CD4-positive, alpha-beta T cell treated with Interleukin-17A for 4 hours (primary cell): ENCODE results near the gene RPE.

Source experiments
- DNase-seq: peaks from one replicate; pipeline ENCODE4 v3.0.0-alpha.2; 2020; ENCODE audit warnings: mixed read lengths

RPE gene

DNA sequence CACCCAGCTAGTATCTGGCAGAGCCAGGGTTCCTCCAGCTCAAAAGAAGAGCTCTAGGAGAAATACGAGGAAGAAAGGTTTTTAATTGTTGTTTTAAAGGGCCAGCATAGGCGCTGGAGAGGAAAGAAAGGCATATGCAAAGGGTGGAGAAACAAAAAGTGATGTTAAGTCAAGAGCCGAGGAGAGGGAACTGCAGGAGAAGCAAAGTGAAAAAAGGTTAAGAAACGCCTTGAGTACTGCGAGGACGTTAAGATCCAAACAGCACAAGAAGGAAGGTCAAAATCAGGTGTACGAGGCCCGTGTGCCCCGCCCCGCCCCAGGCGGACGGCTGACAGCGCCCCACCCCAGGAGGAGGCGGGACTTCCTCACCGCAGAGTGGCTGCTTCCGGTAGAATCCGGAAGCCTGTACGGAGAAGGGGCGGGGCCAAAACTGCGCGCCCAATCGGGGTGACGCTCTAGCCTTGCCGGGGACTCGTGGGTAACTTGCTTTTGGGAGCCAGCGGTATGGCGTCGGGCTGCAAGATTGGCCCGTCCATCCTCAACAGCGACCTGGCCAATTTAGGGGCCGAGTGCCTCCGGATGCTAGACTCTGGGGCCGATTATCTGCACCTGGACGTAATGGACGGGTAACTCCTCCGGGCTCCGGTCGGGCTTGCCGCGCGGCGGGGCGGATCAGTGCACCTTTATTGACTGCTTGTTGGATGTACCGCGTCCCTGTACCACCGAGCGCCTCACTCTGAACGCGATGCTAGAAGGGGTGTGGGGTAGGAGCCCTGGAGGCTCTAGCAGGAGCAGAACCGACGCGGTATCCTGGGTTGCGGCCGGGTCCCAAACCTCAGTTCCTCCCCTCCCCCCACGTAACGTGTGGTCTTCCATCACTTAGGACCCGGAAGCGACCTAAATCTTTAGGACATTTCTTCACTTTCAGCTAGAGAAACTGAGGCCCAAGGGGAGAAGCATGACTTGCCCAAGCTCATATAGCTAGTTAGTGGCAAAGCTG is at the start of gene RPE:
Gene RPE, plus strand, starts transcription at position 481 of the 1,000 bp plus-strand sequence. Its CDS starts 24 bp downstream, at position 505.
- peak; percentile 99 for DNase-seq

- no peak for DNase-seq
These were observed 46.2 kb upstream of the RPE start for GRCh38 chr2:209956271-209956670.

- DNase-seq, result no peak
These were observed 44.4 kb upstream of the RPE start for GRCh38 chr2:209958016-209958415.

DNA sequence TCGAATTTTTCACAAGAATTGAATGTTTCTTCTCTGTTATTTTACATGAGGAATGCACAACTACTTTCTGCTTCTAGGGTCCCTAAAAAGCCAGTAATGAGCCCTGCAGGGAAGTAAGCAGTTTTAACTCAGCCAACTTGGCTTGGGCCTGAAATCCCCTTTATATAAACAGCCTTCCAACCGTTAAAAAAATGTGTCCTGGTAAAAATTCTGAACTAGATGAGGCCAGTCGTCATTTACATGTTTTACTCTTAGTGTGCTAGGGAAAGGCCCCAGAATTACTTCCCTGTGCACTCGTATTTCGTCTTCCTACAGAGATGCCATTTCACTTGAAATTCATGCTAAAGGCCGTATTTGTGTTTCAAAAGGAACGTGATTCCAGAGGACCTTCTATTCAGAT is 42.4 kb upstream of the RPE start:
- no peak for DNase-seq

GRCh38 chr2:209960676-209961630 is 41.5 kb upstream of the RPE start:
- DNase-seq, result peak; percentile 40

GRCh38 chr2:209965723-209966122 is 36.7 kb upstream of the RPE start:
- DNase-seq, result no peak

DNA sequence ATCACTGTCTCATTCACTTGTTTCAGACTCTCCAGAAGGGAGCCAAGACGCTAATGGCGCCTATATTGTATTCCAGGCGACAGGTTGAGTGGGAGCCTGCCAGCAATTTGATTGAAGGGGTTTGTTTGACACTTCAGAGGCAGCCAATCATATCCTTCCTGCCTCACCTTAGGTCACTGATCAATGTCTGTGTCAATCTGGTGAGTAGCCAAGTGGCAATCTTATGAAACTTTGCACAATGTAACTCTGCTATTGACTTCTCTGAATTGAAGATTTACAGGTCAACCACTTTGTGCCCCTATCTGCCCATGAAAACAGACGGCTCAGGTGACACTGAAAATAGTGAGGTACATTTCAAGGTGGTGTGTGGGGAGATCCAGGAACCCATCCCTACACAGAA is 32.7 kb upstream of the RPE start:
- DNase-seq, result no peak

DNA sequence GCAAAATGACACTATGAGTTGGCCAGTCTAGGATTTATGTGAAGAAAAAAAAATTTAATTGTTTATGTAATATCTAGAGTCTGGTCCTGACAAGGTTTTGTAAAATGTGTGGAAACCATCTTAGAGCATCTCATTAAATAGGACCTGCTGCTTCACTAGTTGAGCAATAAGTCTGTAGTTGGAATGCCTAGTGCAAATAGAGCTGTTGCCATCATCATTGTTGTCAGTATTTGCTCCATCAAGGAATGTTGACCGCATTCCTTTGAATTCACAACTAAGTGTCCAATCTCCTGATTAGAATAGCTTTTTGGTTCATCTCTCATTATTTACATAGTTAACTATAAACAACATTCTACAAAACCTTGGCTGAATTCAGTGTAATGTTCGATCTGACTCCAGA is 32.2 kb upstream of the RPE start:
- no peak for DNase-seq

DNA sequence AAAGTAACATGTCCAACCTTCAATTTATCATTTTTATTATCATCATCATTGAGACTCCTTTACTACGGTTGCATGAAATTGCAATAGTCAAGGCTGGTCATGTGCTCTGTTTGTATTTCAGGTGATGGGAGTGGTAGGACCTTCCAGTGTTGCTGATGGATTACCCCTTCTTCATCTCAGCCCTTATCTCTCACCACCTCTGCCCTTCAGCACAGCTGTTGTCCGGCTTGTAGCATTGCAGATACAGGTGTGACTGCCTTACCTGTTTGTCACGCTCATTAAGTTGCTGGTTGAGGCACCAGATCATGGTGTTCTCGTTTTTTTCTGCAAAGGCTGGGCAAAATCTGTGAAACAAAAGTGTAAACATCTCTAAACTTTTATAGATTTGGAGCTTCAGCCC is 31.7 kb upstream of the RPE start:
- DNase-seq, result no peak

DNA sequence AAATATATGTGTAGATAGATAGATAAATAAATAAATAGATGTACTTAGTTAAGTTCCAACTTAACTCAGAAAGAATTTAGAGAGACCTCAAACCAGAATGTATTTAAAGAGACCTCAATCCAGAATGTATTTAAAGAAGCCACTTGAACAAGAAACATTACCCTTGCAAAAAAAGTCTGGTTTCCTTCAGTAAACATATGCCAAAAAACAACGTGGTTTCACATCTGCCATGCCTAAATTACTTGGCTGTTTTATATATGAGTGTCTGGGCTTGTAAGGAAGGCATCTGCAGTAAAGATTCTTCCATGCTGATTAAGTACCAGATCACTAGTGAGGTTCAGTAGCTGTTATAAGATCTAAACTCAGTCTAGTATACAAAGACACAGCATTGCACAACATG is 29.1 kb upstream of the RPE start:
- no peak for DNase-seq

DNA sequence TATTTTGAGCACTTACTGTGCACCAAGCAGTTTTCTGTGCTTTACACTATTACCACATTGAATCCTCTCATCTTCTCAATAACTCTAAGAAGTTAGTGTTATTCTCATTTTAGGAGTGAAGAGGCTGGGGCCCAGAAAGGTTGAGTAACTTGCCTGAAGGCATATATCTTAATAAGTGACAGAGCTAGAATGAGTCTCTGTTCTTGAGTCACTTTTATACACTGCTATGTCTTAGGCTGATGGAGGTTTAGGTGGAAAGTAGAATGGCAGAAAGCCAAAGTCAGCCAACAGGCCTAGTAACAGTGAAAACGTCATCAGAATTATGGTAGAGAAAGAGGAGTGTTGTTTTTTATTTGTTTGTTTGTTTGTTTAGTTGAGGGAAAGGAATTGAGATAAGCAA is 27.9 kb upstream of the RPE start:
- DNase-seq, result no peak

DNA sequence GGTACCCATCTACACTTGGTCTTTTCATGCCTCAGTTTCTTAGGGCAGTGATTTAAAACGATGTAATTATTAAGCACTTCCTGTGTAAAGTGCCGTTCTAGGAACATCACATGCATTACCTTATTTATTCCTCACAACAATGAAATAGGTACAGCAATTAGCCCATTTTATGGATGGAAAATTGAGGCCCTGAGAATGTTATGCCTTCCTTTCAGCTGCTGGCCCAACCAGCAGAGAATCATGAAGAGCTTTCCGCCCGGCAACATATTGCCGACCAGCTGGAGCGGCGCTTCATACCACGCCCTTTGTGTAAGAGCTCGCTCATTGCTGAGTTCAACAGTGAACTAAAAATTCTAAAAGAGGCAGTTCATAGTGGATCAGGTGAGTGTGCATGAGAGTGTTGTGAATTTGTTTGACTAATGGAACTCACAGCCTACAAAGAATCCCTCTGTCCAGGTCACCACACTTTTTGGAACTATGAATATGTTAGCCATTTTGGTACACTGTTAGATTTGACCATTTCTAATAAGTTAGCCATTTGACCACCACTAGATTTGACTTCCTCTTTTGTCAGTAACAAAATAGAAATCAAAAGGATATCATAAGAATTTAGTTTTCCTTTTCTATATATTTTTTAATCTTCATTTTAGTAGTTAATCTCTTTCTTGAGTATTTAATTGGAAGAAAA is 25.6 kb upstream of the RPE start:
- no peak for DNase-seq

- DNase-seq, result no peak
These were observed 24.8 kb upstream of the RPE start for GRCh38 chr2:209977386-209978239.

DNA sequence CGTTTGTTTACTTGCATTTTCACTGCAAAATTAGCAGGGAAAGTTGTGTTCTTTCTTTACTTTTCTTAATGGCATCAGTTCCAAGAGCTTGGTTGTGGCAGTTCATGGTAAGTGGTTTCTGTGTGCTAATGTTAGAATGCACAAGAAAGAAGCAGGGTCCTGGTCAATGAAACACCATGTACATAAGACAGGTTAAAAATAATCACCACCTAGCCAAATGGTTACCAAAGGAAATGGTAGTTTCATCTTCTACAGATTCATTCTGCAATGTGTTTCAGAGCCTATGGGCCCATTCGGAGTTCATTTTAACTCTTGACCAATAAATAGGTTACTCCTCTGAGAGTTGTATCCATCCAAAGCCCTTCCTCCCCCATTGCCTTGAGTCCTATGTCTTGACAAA is 18.1 kb upstream of the RPE start:
- no peak for DNase-seq

DNA sequence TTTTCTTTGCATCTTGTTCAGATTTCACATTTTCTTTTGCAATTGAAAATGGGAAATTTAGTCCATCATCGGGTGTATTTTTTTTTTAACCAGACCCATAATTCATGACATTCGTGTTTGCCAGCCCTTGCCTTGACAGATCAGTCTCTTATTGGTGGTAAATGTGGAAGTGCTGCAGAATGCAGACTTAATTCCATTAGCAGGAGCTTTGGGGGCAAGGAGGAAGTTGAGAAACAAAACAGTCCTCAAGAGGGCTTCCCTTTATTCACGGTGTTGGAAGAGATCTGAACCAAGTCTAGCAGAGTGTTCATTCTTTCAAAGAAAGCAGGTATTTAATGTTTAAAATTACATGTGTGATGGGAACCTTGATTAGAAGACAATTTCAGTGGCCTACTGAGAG is 16.6 kb upstream of the RPE start:
- DNase-seq, result no peak

- DNase-seq, result no peak
These were observed 16.0 kb upstream of the RPE start for GRCh38 chr2:209986415-209986814.

- DNase-seq, result no peak
These were observed 14.4 kb upstream of the RPE start for GRCh38 chr2:209988010-209988409.

DNA sequence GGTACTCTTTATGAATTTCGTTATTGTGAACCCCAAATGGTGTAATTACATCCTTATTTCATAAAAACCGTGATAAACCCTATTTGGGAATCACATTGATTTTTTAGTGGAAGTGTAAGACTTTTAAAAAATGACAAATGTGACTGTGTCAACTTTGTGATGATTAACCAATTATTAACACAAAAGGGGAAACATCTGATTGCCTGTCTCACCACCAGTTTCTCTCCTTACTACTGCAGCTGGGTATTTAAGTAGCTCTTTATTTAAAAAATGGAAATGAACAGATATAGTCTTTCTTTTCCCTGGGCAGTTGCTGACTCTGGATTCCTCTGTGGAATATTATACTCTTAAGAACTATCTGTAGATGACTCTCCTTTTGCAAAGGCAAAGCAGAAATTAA is 11.6 kb upstream of the RPE start:
- DNase-seq, result no peak

DNA sequence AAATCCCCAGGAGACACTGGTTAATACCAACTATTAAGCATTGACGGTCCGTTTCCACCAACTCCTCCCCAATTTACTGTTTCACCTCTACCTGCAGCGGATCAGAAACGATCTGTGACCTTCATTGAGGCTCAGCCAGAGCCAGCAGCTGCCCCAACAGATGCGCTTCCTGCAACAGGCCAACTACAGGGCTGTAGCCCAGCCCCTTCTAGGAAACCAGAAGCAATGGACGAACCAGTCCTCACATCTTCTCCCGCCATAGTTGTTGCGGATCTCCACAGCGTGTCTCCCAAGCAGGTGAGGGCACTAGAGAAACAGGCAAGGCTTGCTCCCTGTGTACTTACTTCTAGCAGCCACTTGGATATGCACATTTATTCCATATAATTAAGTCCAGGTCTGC is 8.5 kb upstream of the RPE start:
- no peak for DNase-seq

- no peak for DNase-seq
These were observed 3.8 kb upstream of the RPE start for GRCh38 chr2:209998596-209998995.

DNA sequence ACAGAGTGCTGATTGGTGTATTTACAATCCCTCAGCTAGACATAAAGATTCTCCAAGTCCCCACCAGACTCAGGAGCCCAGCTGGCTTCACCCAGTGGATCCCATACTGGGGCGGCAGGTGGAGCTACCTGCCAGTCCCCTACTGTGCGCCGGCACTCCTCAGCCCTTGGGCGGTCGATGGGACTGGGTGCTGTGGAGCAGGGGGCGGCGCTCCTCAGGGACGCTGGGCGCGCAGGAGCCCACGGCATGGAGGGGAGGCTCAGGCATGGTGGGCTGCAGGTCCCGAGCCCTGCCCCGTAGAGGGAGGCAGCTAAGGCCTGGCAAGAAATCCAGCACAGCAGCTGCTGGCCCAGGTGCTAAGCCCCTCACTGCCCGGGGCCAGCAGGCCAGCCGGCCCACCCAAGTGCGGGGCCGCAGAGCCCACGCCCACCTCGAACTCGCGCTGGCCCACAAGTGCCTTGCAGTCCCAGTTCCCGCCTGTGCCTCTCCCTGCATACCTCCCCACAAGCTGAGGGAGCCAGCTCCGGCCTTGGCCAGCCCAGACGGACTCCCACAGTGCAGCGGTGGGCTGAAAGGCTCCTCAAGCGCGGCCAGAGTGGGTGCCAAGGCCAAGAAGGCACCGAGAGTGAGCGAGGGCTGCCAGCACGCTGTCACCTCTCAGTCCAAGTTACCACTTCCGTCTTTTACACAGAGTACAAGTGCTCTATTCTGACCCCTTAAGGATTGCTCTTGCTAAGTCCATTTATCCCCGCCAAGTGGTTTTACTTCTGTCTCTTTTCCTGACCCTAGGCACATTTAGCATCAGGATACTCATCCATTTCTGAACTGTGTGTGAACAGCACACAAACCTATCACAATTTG is 1.7 kb upstream of the RPE start:
- DNase-seq, result no peak
